Natural killer cell (primary cell): ENCODE results near the gene KRT39. TPM values are rescaled to one million over a fixed set of nuclear protein-coding genes. Genes with fewer than 3 reads are reported as not detected.

ENCODE experiments used
- ATAC-seq, 3 donors: fragments of 150-1000 bp in 2 of 3; fragments of 200-7000 bp in 1 of 3; cut with Tn5 transposase; 1 replicate in 1 of 3; 2 replicates in 2 of 3; pipeline ENCODE4 v1.10.0; 2021; ENCODE audit warnings: mild to moderate bottlenecking in 2 of 3, moderate library complexity in 2 of 3
- DNase-seq, 2 donors: peaks; one replicate each; pipeline versions ENCODE4 v3.0.0 to v3.0.0-alpha.2; 2013 to 2021; ENCODE audit warnings: mixed read lengths in 1 of 2
- H3K27ac ChIP-seq: one replicate; pipeline ENCODE4 v1.5.1; 2013; ENCODE audit warnings: mild to moderate bottlenecking, low read length
- H3K27me3 ChIP-seq: one replicate; pipeline ENCODE4 v1.6.1; 2013; ENCODE audit warnings: low read length; ENCODE audit not compliant: control insufficient read depth, insufficient read depth
- H3K36me3 ChIP-seq: one replicate; pipeline ENCODE4 v1.6.1; 2013; ENCODE audit warnings: low read length; ENCODE audit not compliant: control insufficient read depth, insufficient read depth
- H3K4me1 ChIP-seq: one replicate; pipeline ENCODE4 v1.6.1; 2013; ENCODE audit warnings: low read length; ENCODE audit not compliant: control insufficient read depth, insufficient read depth
- H3K4me3 ChIP-seq: one replicate; pipeline ENCODE4 v1.5.1; 2013; ENCODE audit warnings: low read length
- H3K9me3 ChIP-seq: one replicate; pipeline ENCODE4 v1.6.1; 2013; ENCODE audit warnings: low read length; ENCODE audit not compliant: control insufficient read depth, insufficient read depth
- H3K27ac Mint-ChIP-seq, 2 donors: one replicate each; pipeline ENCODE4 v1.8.0; 2022; ENCODE audit warnings: mild to moderate bottlenecking in 2 of 2, mixed read lengths in 2 of 2, moderate library complexity in 1 of 2
- H3K27me3 Mint-ChIP-seq, 2 donors: one replicate each; pipeline ENCODE4 v1.8.0; 2022; ENCODE audit warnings: low read depth in 2 of 2, mixed read lengths in 2 of 2
- H3K36me3 Mint-ChIP-seq: one replicate; pipeline ENCODE4 v1.8.0; 2022; ENCODE audit warnings: mixed read lengths
- H3K4me1 Mint-ChIP-seq, 2 donors: one replicate each; pipeline ENCODE4 v1.8.0; 2022; ENCODE audit warnings: mixed read lengths in 2 of 2
- H3K4me3 Mint-ChIP-seq: one replicate; pipeline ENCODE4 v1.8.0; 2022; ENCODE audit warnings: mild to moderate bottlenecking, moderate library complexity, mixed read lengths
- H3K9me3 Mint-ChIP-seq, 2 donors: one replicate each; pipeline ENCODE4 v1.8.0; 2022; ENCODE audit warnings: mixed read lengths in 2 of 2
- CTCF ChIP-seq: fragments of 200-600 bp; IDR thresholded peaks from one replicate; pipeline ENCODE4 v1.8.0; 2022; ENCODE audit warnings: antibody characterized with exemption
- WGBS: methylation state at CpG from one replicate; pipeline ENCODE4 v1.1.7; 2013; ENCODE audit warnings: missing lambda C conversion rate; ENCODE audit not compliant: insufficient coverage; 5-methylcytosine and 5-hydroxymethylcytosine counted together
- intact Hi-C: fragments of 100-400 bp; cut with micrococcal nuclease; formaldehyde crosslinking; loops from one replicate; pipeline ENCODE4 v1.14.2; 2022
- total RNA-seq, 4 donors: library from RNA; stranded (reverse); fragments of 120-200 nt in 1 of 4; gene quantifications; one replicate each; pipeline versions ENCODE4 v1.2.3 to v1.2.4, GENCODE V29; 2013 to 2022

Gene KRT39
- total RNA-seq, 3 donors from 2014 or later (not counting 1 experiment from before 2014, with no cell fraction given): not detected

- Histone ChIP-seq H3K4me3 (no peak overlapping the region), H3K27ac (no peak overlapping the region), H3K9me3 (no peaks in the 10 kb centered on the region), H3K36me3 (no peaks in the 10 kb centered on the region), H3K27me3 (peaks cover 4% of the 10 kb centered on the region), H3K4me1 (no peaks in the 10 kb centered on the region)
- Mint-ChIP-seq H3K4me3 (no peak overlapping the region), H3K9me3 (no peaks in the 10 kb centered on the region), H3K27ac (no peak overlapping the region), H3K27me3 (peaks cover 14 to 27% of the 10 kb centered on the region in 2 donors), H3K4me1 (no peaks in the 10 kb centered on the region), H3K36me3 (no peaks in the 10 kb centered on the region)
- intact Hi-C loops: no loop called here
- ATAC-seq (no peak), DNase-seq (no peak)
- 83% methylated on average over 1 of the region's 3 CpGs for WGBS
- no peak for TF ChIP-seq CTCF
Measured at GRCh38 chr17:40915199-40915661, 51.5 kb downstream of the KRT39 start.

GRCh38 chr17:40914075-40914855 is 52.5 kb downstream of the KRT39 start:
- Mint-ChIP-seq H3K9me3 (no peaks in the 10 kb centered on the region), H3K27ac (no peak overlapping the region), H3K27me3 (peaks cover 14 to 30% of the 10 kb centered on the region in 2 donors), H3K36me3 (no peaks in the 10 kb centered on the region), H3K4me3 (no peak overlapping the region), H3K4me1 (no peaks in the 10 kb centered on the region)
- Histone ChIP-seq H3K36me3 (no peaks in the 10 kb centered on the region), H3K27ac (no peak overlapping the region), H3K4me1 (no peaks in the 10 kb centered on the region), H3K4me3 (no peak overlapping the region), H3K9me3 (no peaks in the 10 kb centered on the region), H3K27me3 (peaks cover 3% of the 10 kb centered on the region)
- no peak for DNase-seq
- TF ChIP-seq CTCF: no peak
- WGBS: 87% methylated on average over 3 of the region's 3 CpGs
- intact Hi-C loops: no loop called here
- no peak for ATAC-seq

GRCh38 chr17:40912486-40913210 is 54.1 kb downstream of the KRT39 start:
- 86% methylated on average over 12 of the region's 13 CpGs for WGBS
- H3K36me3 Mint-ChIP-seq: no peaks in the 10 kb centered on the region
- H3K9me3 ChIP-seq: no peaks in the 10 kb centered on the region
- H3K4me3 ChIP-seq: no peak overlapping the region
- H3K9me3 Mint-ChIP-seq: no peaks in the 10 kb centered on the region
- no peaks in the 10 kb centered on the region for H3K36me3 ChIP-seq
- no peaks in the 10 kb centered on the region for H3K4me1 ChIP-seq
- no peak for TF ChIP-seq CTCF
- H3K27me3 ChIP-seq: peaks cover 14% of the 10 kb centered on the region
- ATAC-seq: no peak
- H3K27me3 Mint-ChIP-seq: peaks cover 20 to 42% of the 10 kb centered on the region in 2 donors
- H3K27ac Mint-ChIP-seq: no peak overlapping the region
- H3K4me3 Mint-ChIP-seq: no peak overlapping the region
- intact Hi-C loops: no loop called here
- DNase-seq: no peak
- no peak overlapping the region for H3K27ac ChIP-seq
- H3K4me1 Mint-ChIP-seq: no peaks in the 10 kb centered on the region
